K562 (cell line): Measurements from ENCODE around the gene ZBTB2. TPM values are rescaled to one million over a fixed set of nuclear protein-coding genes. Genes with fewer than 3 reads are reported as not detected.

Experiments
- ATAC-seq: fragments of 200-7000 bp; cut with Tn5 transposase; 3 replicates; pipeline ENCODE4 v1.9.1; 2020; ENCODE audit warnings: moderate library complexity
- BruUV-seq: library from RNA; stranded (reverse); fragments of 400-500 nt; replicated peaks from 2 replicates; lab custom pipeline; 2021; lab: Mats Ljungman, UMichigan
- CTCF ChIA-PET: fragments of 300-600 bp; formaldehyde crosslinking; extraction: SDS; loops from one replicate; lab custom pipeline; 2021; ENCODE audit warnings: low intra/inter-chr PET ratio; lab: Yijun Ruan, JAX
- POLR2A ChIA-PET: fragments of 300-600, 350-650 bp; sonication (Branson Sonifier 250); formaldehyde crosslinking; extraction: SDS; loops from one replicate; lab custom pipeline; 2021; ENCODE audit warnings: antibody characterized with exemption, inconsistent platforms; lab: Yijun Ruan, JAX
- DNase-seq, 4 experiments: peaks; one replicate each; pipeline versions ENCODE4 v3.0.0 to v3.0.0-alpha.2; 2011 to 2018; ENCODE audit warnings: low spot score in 3 of 4, mixed read lengths in 3 of 4; ENCODE audit errors: extremely low read depth in 1 of 4
- FAIRE-seq: peaks from 2 replicates; lab custom pipeline; 2011; peaks lifted over from hg19 to GRCh38; lab: Jason Lieb, UNC
- H2AFZ ChIP-seq: 2 replicates; pipeline ENCODE4 v1.6.0; 2011; ENCODE audit warnings: low read depth, low read length, control low read depth, inconsistent platforms
- H3K27ac ChIP-seq: fragments of 200-600 bp; 3 replicates; pipeline ENCODE4 v1.8.0; 2011; ENCODE audit warnings: low read depth, mild to moderate bottlenecking, control low read depth, inconsistent platforms, low read length, moderate library complexity, mixed read lengths; ENCODE audit errors: extremely low read depth
- H3K27me3 ChIP-seq, 2 experiments: fragments of 300-600 bp in 1 of 2; 2 replicates in 1 of 2; 3 replicates in 1 of 2; pipeline versions ENCODE4 v1.6.0 to v1.8.0; 2011; ENCODE audit warnings: inconsistent platforms in 2 of 2, low read length in 2 of 2, mild to moderate bottlenecking in 1 of 2, mixed read lengths in 1 of 2, moderate library complexity in 1 of 2; ENCODE audit not compliant: control insufficient read depth in 2 of 2, insufficient read depth in 2 of 2
- H3K36me3 ChIP-seq: fragments of 300-600 bp; 3 replicates; pipeline ENCODE4 v1.8.0; 2011; ENCODE audit warnings: mild to moderate bottlenecking, low read length, inconsistent platforms; ENCODE audit not compliant: control insufficient read depth, insufficient read depth
- H3K4me1 ChIP-seq, 2 experiments: fragments of 200-600 bp in 1 of 2; replicated peaks in 1 of 2; 2 replicates in 1 of 2; 3 replicates in 1 of 2; pipeline versions ENCODE4 v1.5.1 to v1.8.0; 2011; ENCODE audit warnings: inconsistent platforms in 2 of 2, low read length in 2 of 2, mild to moderate bottlenecking in 1 of 2, mixed read lengths in 1 of 2, moderate library complexity in 1 of 2; ENCODE audit not compliant: control insufficient read depth in 2 of 2, insufficient read depth in 2 of 2
- H3K4me2 ChIP-seq: 2 replicates; pipeline ENCODE4 v1.6.1; 2011; ENCODE audit warnings: low read length, control low read depth, inconsistent platforms, mixed read lengths; ENCODE audit not compliant: insufficient read depth
- H3K4me3 ChIP-seq: fragments of 200-600 bp; sonication (generic), shearing (Covaris generic); 2 replicates; pipeline ENCODE4 v1.5.1; 2016; ENCODE audit warnings: control low read depth, inconsistent platforms
- H3K79me2 ChIP-seq: fragments of 200-600 bp; 3 replicates; pipeline ENCODE4 v1.8.0; 2011; ENCODE audit warnings: low read length, inconsistent platforms; ENCODE audit not compliant: control insufficient read depth, insufficient read depth
- H3K9ac ChIP-seq, 2 experiments: 2 replicates each; pipeline versions ENCODE4 v1.6.0 to v1.6.1; 2011; ENCODE audit warnings: low read depth in 2 of 2, low read length in 2 of 2, control low read depth in 1 of 2, inconsistent platforms in 1 of 2, mild to moderate bottlenecking in 1 of 2, mixed read lengths in 1 of 2; ENCODE audit not compliant: insufficient read depth in 1 of 2
- H3K9me1 ChIP-seq: one replicate; pipeline ENCODE4 v1.6.0; 2011; ENCODE audit warnings: inconsistent platforms, mild to moderate bottlenecking, low read length, moderate library complexity; ENCODE audit not compliant: control insufficient read depth, insufficient read depth
- H3K9me3 ChIP-seq: replicated peaks from 2 replicates; pipeline ENCODE4 v1.5.1; 2011; ENCODE audit warnings: low read depth, low read length, inconsistent platforms; ENCODE audit not compliant: control insufficient read depth, insufficient read depth
- H4K20me1 ChIP-seq: replicated peaks from 2 replicates; pipeline ENCODE4 v1.6.1; 2011; ENCODE audit warnings: low read length, inconsistent platforms, mixed read lengths; ENCODE audit not compliant: control insufficient read depth, insufficient read depth
- ATF4 ChIP-seq: fragments of 450-650 bp; formaldehyde crosslinking; IDR thresholded peaks from 2 replicates; pipeline ENCODE4 v1.4.0; 2022; ENCODE audit warnings: mild to moderate bottlenecking, moderate library complexity
- ATF6 ChIP-seq: sonication (generic); formaldehyde crosslinking; IDR thresholded peaks from 2 replicates; pipeline ENCODE4 v1.4.0; 2020; ENCODE audit warnings: mild to moderate bottlenecking, missing genetic modification reagents
- CBFB ChIP-seq: sonication (generic); formaldehyde crosslinking; IDR thresholded peaks from 2 replicates; pipeline ENCODE4 v1.4.0; 2020; ENCODE audit warnings: mild to moderate bottlenecking, missing genetic modification reagents
- FOXJ2 ChIP-seq: fragments of 200-800 bp; sonication (Bioruptor generic); IDR thresholded peaks from 2 replicates; pipeline ENCODE4 v1.6.1; 2016; ENCODE audit warnings: missing genetic modification characterization, missing compliant biosample characterization
- FOXO4 ChIP-seq: fragments of 450-650 bp; formaldehyde crosslinking; IDR thresholded peaks from 2 replicates; pipeline ENCODE4 v1.4.0; 2020; ENCODE audit warnings: mild to moderate bottlenecking, moderate library complexity
- RBM15 ChIP-seq: fragments of 200-400 bp; formaldehyde crosslinking; IDR thresholded peaks from 2 replicates; pipeline ENCODE4 v1.6.1; 2018; ENCODE audit warnings: mild to moderate bottlenecking, low read length, moderate library complexity; ENCODE audit not compliant: insufficient read depth
- UBTF ChIP-seq, 2 experiments: IDR thresholded peaks; 2 replicates each; pipeline ENCODE4 v1.6.1; 2012; ENCODE audit warnings: improper control_type of control experiment in 2 of 2, low read depth in 2 of 2, low read length in 2 of 2, borderline replicate concordance in 1 of 2
- ZBTB17 ChIP-seq: fragments of 450-650 bp; formaldehyde crosslinking; IDR thresholded peaks from 2 replicates; pipeline ENCODE4 v1.4.0; 2020; ENCODE audit warnings: mild to moderate bottlenecking
- WGBS: fragments of 100-300 bp; shearing (Covaris generic); methylation state at CpG from one replicate; pipeline ENCODE4 v1.1.6; 2016; ENCODE audit warnings: low coverage, mixed read lengths; ENCODE audit not compliant: insufficient coverage; ENCODE audit errors: missing lambda C conversion rate; 5-methylcytosine and 5-hydroxymethylcytosine counted together
- in situ Hi-C: fragments of 300-500 bp; cut with MboI; formaldehyde crosslinking; loops from 4 replicates; pipeline ENCODE4 v1.15.0; 2018; ENCODE audit warnings: inconsistent platforms, mixed read lengths
- intact Hi-C: fragments of 100-400 bp; cut with micrococcal nuclease; formaldehyde crosslinking; loops from 2 replicates; pipeline ENCODE4 v1.14.2; 2022
- polyA plus RNA-seq, 8 experiments: library from polyadenylated mRNA; depleted of rRNA in 4 of 8; stranded (reverse) in 5 of 8; unstranded in 3 of 8; fragments of >200 nt; fragmentation: Nextera tagmentation in 2 of 8; fragmentation: Illumina TruSeq in 1 of 8; extraction: Ambion mirVana in 2 of 8; extraction: Trizol in 1 of 8; gene quantifications; 2 replicates each; pipeline versions ENCODE4 v1.2.1 to v1.2.3, GENCODE V29; 2011 to 2014; ENCODE audit warnings: inconsistent platforms in 1 of 8, missing spikeins in 1 of 8
- total RNA-seq, 7 experiments: library from RNA; depleted of rRNA in 6 of 7; stranded (reverse); fragments of >200 nt in 6 of 7; fragmentation: Illumina TruSeq in 2 of 7; extraction: Trizol in 2 of 7; gene quantifications; 2 replicates each; pipeline versions ENCODE4 v1.2.1 to v1.2.3, GENCODE V29; 2011 to 2021; ENCODE audit warnings: low replicate concordance in 1 of 7

ZBTB2 gene
- total and polyA plus RNA-seq, 9 of the 15 experiments (the other 6 are each of a cell fraction or from before 2014, with no cell fraction given) = 5.1 to 26.2 (median 16.4) TPM

GRCh38 chr6:151389618-151390275 is 1.6 kb downstream of the ZBTB2 start:
- peaks cover 32% of the 10 kb centered on the region for H3K36me3 ChIP-seq
- H3K9me3 ChIP-seq = no peaks in the 10 kb centered on the region
- WGBS = under 1% methylated on average over 42 of the region's 54 CpGs
- H3K27me3 ChIP-seq = no peaks in the 10 kb centered on the region
- peak overlapping the region; percentile 95 to 98 for H3K9ac ChIP-seq
- intact Hi-C loops = loop anchor here (2.0 to 5.0 kb wide), 5 partner anchors 15 to 1613 kb away; partner anchors contain the start of genes FBXO5, MTRF1L and RMND1
- BruUV-seq = no TSS peak
- peak overlapping the region; percentile 85 for H2AFZ ChIP-seq
- H3K9me1 ChIP-seq = no peaks in the 10 kb centered on the region
- H4K20me1 ChIP-seq = peaks cover 15% of the 10 kb centered on the region; the same call in 1 of the 2 replicates
- peak overlapping the region; percentile 96 for H3K27ac ChIP-seq
- H3K4me3 ChIP-seq = peak overlapping the region; percentile 93
- FAIRE-seq (peak; percentile 23), ATAC-seq (peak; percentile 85), DNase-seq (peak; percentile 37 to 66 (median 46))
- peaks cover 10 to 29% of the 10 kb centered on the region in 2 experiments; a peak in 4 of 5 replicates for H3K4me1 ChIP-seq
- CTCF ChIA-PET = no interaction called here
- in situ Hi-C loops = no loop called here
- POLR2A ChIA-PET = interaction anchor here (0.5 to 3.0 kb wide), 23 partner anchors 9 to 1500 kb away, joined by 3 to 18 read pairs (median 4); partner anchors contain the start of gene RMND1
- peak overlapping the region; percentile 90 for H3K4me2 ChIP-seq
- H3K79me2 ChIP-seq = peaks cover 83% of the 10 kb centered on the region
- TF ChIP-seq UBTF (IDR thresholded peaks at IDR 0.05; ENCODE audit: borderline replicate concordance in 1 of 2, low read depth in 2 of 2, low read length in 2 of 2) (peak; percentile 93 to 96), ZBTB17 (peak; percentile 71), ATF4 (CRISPR knock-in tag) (peak; percentile 57; the same call in 1 of the 2 replicates), FOXJ2 (tag) (peak; percentile 36; the same call in 1 of the 2 replicates), FOXO4 (no peak), CBFB (CRISPR knock-in tag) (0 out of 2 replicates have a peak, but pooled peaks have one; percentile 31), ATF6 (CRISPR knock-in tag) (0 out of 2 replicates have a peak, but pooled peaks have one; percentile 69), RBM15 (no peak)
